ENCODE measurements around the gene CACNB1. TPM values are rescaled to one million over a fixed set of nuclear protein-coding genes. Genes with fewer than 3 reads are reported as not detected.

CACNB1 gene
- total and polyA plus RNA-seq, 2 of the 13 experiments (the other 11 are each of a cell fraction or from before 2014, with no cell fraction given): 0.75 to 1.5 TPM

GRCh38 chr17:39239640-39240314, 42.3 kb upstream of the CACNB1 start (continued):
- TF ChIP-seq TP53 (CRISPR knock-in tag; conservative IDR thresholded peaks at IDR 0.05) (no peak), TCF7 (IDR thresholded peaks at IDR 0.05; ENCODE audit: low read depth) (no peak), ZSCAN29 (CRISPR knock-in tag; conservative IDR thresholded peaks at IDR 0.05) (no peak), TBX3 (IDR thresholded peaks at IDR 0.05; ENCODE audit: borderline replicate concordance) (peak; percentile 78; the same call in 1 of the 2 replicates), ZNF687 (CRISPR knock-in tag; IDR thresholded peaks at IDR 0.05) (peak; percentile 56), TBX2 (CRISPR knock-in tag; IDR thresholded peaks at IDR 0.05; ENCODE audit: borderline replicate concordance) (peak; percentile 30; the same call in 1 of the 2 replicates), TEAD3 (CRISPR knock-in tag; optimal IDR thresholded peaks at IDR 0.05; ENCODE audit: borderline replicate concordance) (peak; percentile 37), ARNTL (CRISPR knock-in tag; IDR thresholded peaks at IDR 0.05) (no peak), ZNF709 (CRISPR knock-in tag; IDR thresholded peaks at IDR 0.05) (no peak), MIXL1 (CRISPR knock-in tag; IDR thresholded peaks at IDR 0.05) (0 out of 2 replicates have a peak, but pooled peaks have one; percentile 31), ZNF17 (CRISPR knock-in tag; IDR thresholded peaks at IDR 0.05) (no peak), MEF2D (CRISPR knock-in tag; IDR thresholded peaks at IDR 0.05) (no peak), ZNF331 (CRISPR knock-in tag; IDR thresholded peaks at IDR 0.05) (peak; percentile 49; the same call in 1 of the 2 replicates), ZNF691 (CRISPR knock-in tag; IDR thresholded peaks at IDR 0.05; ENCODE audit: borderline replicate concordance, low read depth) (peak; percentile 26; the same call in 1 of the 2 replicates), CCAR2 (optimal IDR thresholded peaks at IDR 0.05; ENCODE audit: low read depth, low read length) (no peak), ZNF883 (CRISPR knock-in tag; IDR thresholded peaks at IDR 0.05; ENCODE audit: not compliant biosample characterization) (peak; percentile 51), NFKB2 (CRISPR knock-in tag; IDR thresholded peaks at IDR 0.05; ENCODE audit: borderline replicate concordance) (peak; percentile 59; the same call in 1 of the 2 replicates), NFATC3 (CRISPR knock-in tag; IDR thresholded peaks at IDR 0.05) (0 out of 2 replicates have a peak, but pooled peaks have one; percentile 58), SP1 (IDR thresholded peaks at IDR 0.05) (no peak), SP1 (CRISPR knock-in tag; IDR thresholded peaks at IDR 0.05) (0 out of 2 replicates have a peak, but pooled peaks have one; percentile 21), ELF3 (CRISPR knock-in tag; IDR thresholded peaks at IDR 0.05) (no peak), ZBTB10 (CRISPR knock-in tag; IDR thresholded peaks at IDR 0.05; ENCODE audit: borderline replicate concordance) (no peak)
